Body of pancreas (tissue), 4 donors: Measurements from ENCODE around the gene GALNT9.
A peak's percentile ranks its signal among the peaks of the same experiment; 100 is the strongest.

ENCODE experiments used
- CTCF ChIP-seq, 7 experiments: fragments of 450-650 bp in 4 of 7; fragments of 200-600 bp in 3 of 7; sonication (generic) in 3 of 7; IDR thresholded peaks; one replicate each; pipeline ENCODE4 v1.5.1; 2016 to 2019; ENCODE audit warnings: antibody characterized with exemption in 7 of 7
- POLR2A ChIP-seq, 3 donors: fragments of 450-650 bp; IDR thresholded peaks; one replicate each; pipeline ENCODE4 v1.6.1; 2016; ENCODE audit warnings: antibody characterized with exemption in 3 of 3, mild to moderate bottlenecking in 2 of 3

- peak in 3 of 7 experiments; percentile 17 to 23 (median 17) for TF ChIP-seq CTCF (IDR thresholded peaks at IDR 0.05)
- TF ChIP-seq POLR2A (IDR thresholded peaks at IDR 0.05): no peak
Measured at GRCh38 chr12:132342251-132343227, 13.2 kb upstream of the GALNT9 start.
